ENCODE results near the gene HS3ST4.

DNA sequence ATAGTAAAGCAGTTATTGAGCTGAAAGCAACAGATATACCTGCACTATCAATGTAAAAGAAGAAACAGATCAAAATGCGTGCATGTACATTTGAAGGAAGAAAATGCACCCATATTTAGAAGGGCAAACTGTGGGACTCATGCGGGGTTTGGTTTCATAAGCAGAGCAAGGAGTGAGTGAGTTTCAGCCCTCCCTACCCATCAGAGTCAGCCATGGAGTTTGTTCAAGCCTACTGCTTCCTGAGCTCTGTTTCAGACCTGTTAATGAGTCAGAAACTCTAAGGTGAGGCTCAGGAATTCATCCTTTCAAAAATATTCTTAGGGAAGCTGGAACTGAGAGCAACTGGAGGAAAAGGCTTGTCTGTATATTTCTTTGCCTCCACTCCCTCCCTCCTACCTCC lies 446.2 kb downstream of the HS3ST4 start:
- TF ChIP-seq, protein P1, sequence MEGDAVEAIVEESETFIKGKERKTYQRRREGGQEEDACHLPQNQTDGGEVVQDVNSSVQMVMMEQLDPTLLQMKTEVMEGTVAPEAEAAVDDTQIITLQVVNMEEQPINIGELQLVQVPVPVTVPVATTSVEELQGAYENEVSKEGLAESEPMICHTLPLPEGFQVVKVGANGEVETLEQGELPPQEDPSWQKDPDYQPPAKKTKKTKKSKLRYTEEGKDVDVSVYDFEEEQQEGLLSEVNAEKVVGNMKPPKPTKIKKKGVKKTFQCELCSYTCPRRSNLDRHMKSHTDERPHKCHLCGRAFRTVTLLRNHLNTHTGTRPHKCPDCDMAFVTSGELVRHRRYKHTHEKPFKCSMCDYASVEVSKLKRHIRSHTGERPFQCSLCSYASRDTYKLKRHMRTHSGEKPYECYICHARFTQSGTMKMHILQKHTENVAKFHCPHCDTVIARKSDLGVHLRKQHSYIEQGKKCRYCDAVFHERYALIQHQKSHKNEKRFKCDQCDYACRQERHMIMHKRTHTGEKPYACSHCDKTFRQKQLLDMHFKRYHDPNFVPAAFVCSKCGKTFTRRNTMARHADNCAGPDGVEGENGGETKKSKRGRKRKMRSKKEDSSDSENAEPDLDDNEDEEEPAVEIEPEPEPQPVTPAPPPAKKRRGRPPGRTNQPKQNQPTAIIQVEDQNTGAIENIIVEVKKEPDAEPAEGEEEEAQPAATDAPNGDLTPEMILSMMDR (IDR thresholded peaks at IDR 0.05; ENCODE audit: low read depth, low read length): no peak
- no peak for TF ChIP-seq EZH2phosphoT487 (IDR thresholded peaks at IDR 0.05; ENCODE audit: low read depth)
